Measurements from ENCODE around the gene SRSF10.
"Not testable (repeated sequence)": the region's sequence is repeated elsewhere in the genome, so short reads cannot be mapped to it uniquely, and the experiment has no call there.

SRSF10 gene

GRCh38 chr1:23958810-23959460, 21.2 kb downstream of the SRSF10 start:
- DNase-seq (ENCODE audit: low read depth), result peak; percentile 91

- not testable (repeated sequence) for DNase-seq (ENCODE audit: low read depth)
These were observed 21.9 kb downstream of the SRSF10 start for GRCh38 chr1:23958040-23958809.

GRCh38 chr1:23957096-23957495, 23.0 kb downstream of the SRSF10 start:
- DNase-seq (ENCODE audit: low read depth), result no peak

GRCh38 chr1:23953020-23953419, 27.1 kb downstream of the SRSF10 start:
- DNase-seq (ENCODE audit: low read depth), result no peak

GRCh38 chr1:23947366-23947765, 32.8 kb downstream of the SRSF10 start:
- DNase-seq (ENCODE audit: low read depth), result no peak

- DNase-seq (ENCODE audit: low read depth), result no peak
These were observed 43.5 kb downstream of the SRSF10 start for GRCh38 chr1:23936481-23937176.

- DNase-seq (ENCODE audit: low read depth), result no peak
These were observed 48.6 kb downstream of the SRSF10 start for GRCh38 chr1:23931491-23931880.

GRCh38 chr1:23930861-23931490, 49.2 kb downstream of the SRSF10 start:
- no peak for DNase-seq (ENCODE audit: low read depth)

GRCh38 chr1:23930270-23930669, 49.9 kb downstream of the SRSF10 start:
- DNase-seq (ENCODE audit: low read depth), result no peak

- no peak for DNase-seq (ENCODE audit: low read depth)
These were observed 51.3 kb downstream of the SRSF10 start for GRCh38 chr1:23928789-23929188.

- DNase-seq (ENCODE audit: low read depth), result no peak
These were observed 53.0 kb downstream of the SRSF10 start for GRCh38 chr1:23927097-23927496.

GRCh38 chr1:23925279-23925678, 54.8 kb downstream of the SRSF10 start:
- DNase-seq (ENCODE audit: low read depth), result no peak

GRCh38 chr1:23924601-23925000, 55.5 kb downstream of the SRSF10 start:
- DNase-seq (ENCODE audit: low read depth), result no peak

GRCh38 chr1:23923592-23924499, 56.3 kb downstream of the SRSF10 start:
- DNase-seq (ENCODE audit: low read depth), result no peak

- no peak for DNase-seq (ENCODE audit: low read depth)
These were observed 57.7 kb downstream of the SRSF10 start for GRCh38 chr1:23922321-23922943.

GRCh38 chr1:23916209-23917131, 63.7 kb downstream of the SRSF10 start:
- no peak for DNase-seq (ENCODE audit: low read depth)

- DNase-seq (ENCODE audit: low read depth), result no peak
These were observed 64.7 kb downstream of the SRSF10 start for GRCh38 chr1:23915466-23915865.

GRCh38 chr1:23914921-23915320, 65.2 kb downstream of the SRSF10 start:
- no peak for DNase-seq (ENCODE audit: low read depth)

Data from activated T-cell treated with anti-CD3 and anti-CD28 coated beads for 24 hours (primary cell).